ENCODE measurements around the gene GRIP2. TPM values are rescaled to one million over a fixed set of nuclear protein-coding genes. Genes with fewer than 3 reads are reported as not detected.

Gene GRIP2
- total RNA-seq, 1 donor from 2014 or later, result 8.9 TPM

GRCh38 chr3:14459787-14460186 is 80.4 kb downstream of the GRIP2 start:
- Histone ChIP-seq H3K9ac (ENCODE audit: low read depth in 1 of 3, low read length in 3 of 3) (peak overlapping the region in 1 of 3 donors; percentile 70), H3K9me3 (ENCODE audit: control insufficient read depth in 3 of 3, low read length in 3 of 3) (no peaks in the 10 kb centered on the region), H3K4me1 (ENCODE audit: control insufficient read depth in 3 of 3, insufficient read depth in 3 of 3, low read length in 3 of 3) (peaks cover 26 to 39% (median 32%) of the 10 kb centered on the region in 3 donors), H3K4me3 (ENCODE audit: low read length in 3 of 3) (no peak overlapping the region), H3K27ac (ENCODE audit: low read depth, low read length) (no peak overlapping the region), H3K27me3 (ENCODE audit: control insufficient read depth in 3 of 3, insufficient read depth in 3 of 3, low read length in 3 of 3) (peaks cover 0 to 2% (median 0%) of the 10 kb centered on the region in 3 donors), H3K36me3 (ENCODE audit: control insufficient read depth in 3 of 3, insufficient read depth in 3 of 3, low read length in 3 of 3) (peaks cover 16 to 40% (median 30%) of the 10 kb centered on the region in 3 donors)

GRCh38 chr3:14459384-14459783 is 80.8 kb downstream of the GRIP2 start:
- Histone ChIP-seq H3K9me3 (ENCODE audit: control insufficient read depth in 3 of 3, low read length in 3 of 3) (no peaks in the 10 kb centered on the region), H3K4me1 (ENCODE audit: control insufficient read depth in 3 of 3, insufficient read depth in 3 of 3, low read length in 3 of 3) (peaks cover 30 to 43% (median 36%) of the 10 kb centered on the region in 3 donors), H3K27ac (ENCODE audit: low read depth, low read length) (no peak overlapping the region), H3K27me3 (ENCODE audit: control insufficient read depth in 3 of 3, insufficient read depth in 3 of 3, low read length in 3 of 3) (peaks cover 0 to 2% (median 0%) of the 10 kb centered on the region in 3 donors), H3K4me3 (ENCODE audit: low read length in 3 of 3) (no peak overlapping the region), H3K9ac (ENCODE audit: low read depth in 1 of 3, low read length in 3 of 3) (no peak overlapping the region), H3K36me3 (ENCODE audit: control insufficient read depth in 3 of 3, insufficient read depth in 3 of 3, low read length in 3 of 3) (peaks cover 13 to 36% (median 26%) of the 10 kb centered on the region in 3 donors)

- H3K4me1 ChIP-seq (ENCODE audit: control insufficient read depth in 3 of 3, insufficient read depth in 3 of 3, low read length in 3 of 3), result peaks cover 37 to 50% (median 43%) of the 10 kb centered on the region in 3 donors
- no peak overlapping the region for H3K27ac ChIP-seq (ENCODE audit: low read depth, low read length)
- H3K36me3 ChIP-seq (ENCODE audit: control insufficient read depth in 3 of 3, insufficient read depth in 3 of 3, low read length in 3 of 3), result peaks cover 10 to 30% (median 19%) of the 10 kb centered on the region in 3 donors
- H3K27me3 ChIP-seq (ENCODE audit: control insufficient read depth in 3 of 3, insufficient read depth in 3 of 3, low read length in 3 of 3), result peaks cover 0 to 2% (median 0%) of the 10 kb centered on the region in 3 donors
- no peak overlapping the region for H3K4me3 ChIP-seq (ENCODE audit: low read length in 3 of 3)
- H3K9ac ChIP-seq (ENCODE audit: low read depth in 1 of 3, low read length in 3 of 3), result no peak overlapping the region
- no peaks in the 10 kb centered on the region for H3K9me3 ChIP-seq (ENCODE audit: control insufficient read depth in 3 of 3, low read length in 3 of 3)
Measured at GRCh38 chr3:14458434-14459275, 81.5 kb downstream of the GRIP2 start.

- no peak overlapping the region for H3K4me3 ChIP-seq (ENCODE audit: low read length in 3 of 3)
- H3K4me1 ChIP-seq (ENCODE audit: control insufficient read depth in 3 of 3, insufficient read depth in 3 of 3, low read length in 3 of 3), result peaks cover 44 to 57% (median 49%) of the 10 kb centered on the region in 3 donors
- no peaks in the 10 kb centered on the region for H3K9me3 ChIP-seq (ENCODE audit: control insufficient read depth in 3 of 3, low read length in 3 of 3)
- H3K27ac ChIP-seq (ENCODE audit: low read depth, low read length), result no peak overlapping the region
- H3K9ac ChIP-seq (ENCODE audit: low read depth in 1 of 3, low read length in 3 of 3), result no peak overlapping the region
- peaks cover 6 to 25% (median 17%) of the 10 kb centered on the region in 3 donors for H3K36me3 ChIP-seq (ENCODE audit: control insufficient read depth in 3 of 3, insufficient read depth in 3 of 3, low read length in 3 of 3)
- peaks cover 0 to 2% (median 0%) of the 10 kb centered on the region in 3 donors for H3K27me3 ChIP-seq (ENCODE audit: control insufficient read depth in 3 of 3, insufficient read depth in 3 of 3, low read length in 3 of 3)
Measured at GRCh38 chr3:14457999-14458398, 82.1 kb downstream of the GRIP2 start.

GRCh38 chr3:14457481-14457880 is 82.7 kb downstream of the GRIP2 start:
- H3K27ac ChIP-seq (ENCODE audit: low read depth, low read length), result no peak overlapping the region
- H3K36me3 ChIP-seq (ENCODE audit: control insufficient read depth in 3 of 3, insufficient read depth in 3 of 3, low read length in 3 of 3), result peaks cover under 1 to 20% (median 12%) of the 10 kb centered on the region in 3 donors
- H3K27me3 ChIP-seq (ENCODE audit: control insufficient read depth in 3 of 3, insufficient read depth in 3 of 3, low read length in 3 of 3), result peaks cover 0 to 2% (median 0%) of the 10 kb centered on the region in 3 donors

GRCh38 chr3:14456794-14457193 is 83.3 kb downstream of the GRIP2 start:
- H3K27ac ChIP-seq (ENCODE audit: low read depth, low read length), result no peak overlapping the region
- peaks cover 0 to 19% (median 7%) of the 10 kb centered on the region in 3 donors for H3K36me3 ChIP-seq (ENCODE audit: control insufficient read depth in 3 of 3, insufficient read depth in 3 of 3, low read length in 3 of 3)
- no peaks in the 10 kb centered on the region for H3K9me3 ChIP-seq (ENCODE audit: control insufficient read depth in 3 of 3, low read length in 3 of 3)
- no peak overlapping the region for H3K4me3 ChIP-seq (ENCODE audit: low read length in 3 of 3)
- H3K27me3 ChIP-seq (ENCODE audit: control insufficient read depth in 3 of 3, insufficient read depth in 3 of 3, low read length in 3 of 3), result peaks cover 0 to 2% (median 0%) of the 10 kb centered on the region in 3 donors
- peaks cover 54 to 63% (median 60%) of the 10 kb centered on the region in 3 donors for H3K4me1 ChIP-seq (ENCODE audit: control insufficient read depth in 3 of 3, insufficient read depth in 3 of 3, low read length in 3 of 3)
- H3K9ac ChIP-seq (ENCODE audit: low read depth in 1 of 3, low read length in 3 of 3), result no peak overlapping the region

More at GRCh38 chr3:14457481-14457880, 82.7 kb downstream of the GRIP2 start:
- peaks cover 47 to 61% (median 55%) of the 10 kb centered on the region in 3 donors for H3K4me1 ChIP-seq (ENCODE audit: control insufficient read depth in 3 of 3, insufficient read depth in 3 of 3, low read length in 3 of 3)
- no peak overlapping the region for H3K4me3 ChIP-seq (ENCODE audit: low read length in 3 of 3)
- no peak overlapping the region for H3K9ac ChIP-seq (ENCODE audit: low read depth in 1 of 3, low read length in 3 of 3)
- no peaks in the 10 kb centered on the region for H3K9me3 ChIP-seq (ENCODE audit: control insufficient read depth in 3 of 3, low read length in 3 of 3)

GRCh38 chr3:14455571-14456317 is 84.4 kb downstream of the GRIP2 start:
- Histone ChIP-seq H3K4me3 (ENCODE audit: low read length in 3 of 3) (no peak overlapping the region), H3K27me3 (ENCODE audit: control insufficient read depth in 3 of 3, insufficient read depth in 3 of 3, low read length in 3 of 3) (peaks cover 0 to 2% (median 0%) of the 10 kb centered on the region in 3 donors), H3K9me3 (ENCODE audit: control insufficient read depth in 3 of 3, low read length in 3 of 3) (no peaks in the 10 kb centered on the region), H3K9ac (ENCODE audit: low read depth in 1 of 3, low read length in 3 of 3) (peak overlapping the region in 1 of 3 donors; percentile 10), H3K27ac (ENCODE audit: low read depth, low read length) (no peak overlapping the region), H3K36me3 (ENCODE audit: control insufficient read depth in 3 of 3, insufficient read depth in 3 of 3, low read length in 3 of 3) (peaks cover 5 to 21% (median 11%) of the 10 kb centered on the region in 3 donors), H3K4me1 (ENCODE audit: control insufficient read depth in 3 of 3, insufficient read depth in 3 of 3, low read length in 3 of 3) (peaks cover 48 to 62% (median 56%) of the 10 kb centered on the region in 3 donors)

GRCh38 chr3:14454639-14455310 is 85.4 kb downstream of the GRIP2 start:
- Histone ChIP-seq H3K9me3 (ENCODE audit: control insufficient read depth in 3 of 3, low read length in 3 of 3) (no peaks in the 10 kb centered on the region), H3K9ac (ENCODE audit: low read depth in 1 of 3, low read length in 3 of 3) (peak overlapping the region; percentile 32 to 83 (median 71)), H3K27ac (ENCODE audit: low read depth, low read length) (peak overlapping the region; percentile 92), H3K27me3 (ENCODE audit: control insufficient read depth in 3 of 3, insufficient read depth in 3 of 3, low read length in 3 of 3) (peaks cover 0 to 2% (median 0%) of the 10 kb centered on the region in 3 donors), H3K4me3 (ENCODE audit: low read length in 3 of 3) (no peak overlapping the region), H3K36me3 (ENCODE audit: control insufficient read depth in 3 of 3, insufficient read depth in 3 of 3, low read length in 3 of 3) (peaks cover 5 to 23% (median 14%) of the 10 kb centered on the region in 3 donors), H3K4me1 (ENCODE audit: control insufficient read depth in 3 of 3, insufficient read depth in 3 of 3, low read length in 3 of 3) (peaks cover 41 to 56% (median 49%) of the 10 kb centered on the region in 3 donors)

GRCh38 chr3:14453876-14454638 is 86.1 kb downstream of the GRIP2 start:
- H3K36me3 ChIP-seq (ENCODE audit: control insufficient read depth in 3 of 3, insufficient read depth in 3 of 3, low read length in 3 of 3), result peaks cover 6 to 20% (median 13%) of the 10 kb centered on the region in 3 donors
- H3K4me3 ChIP-seq (ENCODE audit: low read length in 3 of 3), result peak overlapping the region in 1 of 3 donors; percentile 18
- H3K27me3 ChIP-seq (ENCODE audit: control insufficient read depth in 3 of 3, insufficient read depth in 3 of 3, low read length in 3 of 3), result peaks cover 0 to 2% (median 0%) of the 10 kb centered on the region in 3 donors
- H3K9ac ChIP-seq (ENCODE audit: low read depth in 1 of 3, low read length in 3 of 3), result peak overlapping the region; percentile 65 to 83 (median 71)
- peak overlapping the region; percentile 92 for H3K27ac ChIP-seq (ENCODE audit: low read depth, low read length)
- peaks cover 41 to 56% (median 49%) of the 10 kb centered on the region in 3 donors for H3K4me1 ChIP-seq (ENCODE audit: control insufficient read depth in 3 of 3, insufficient read depth in 3 of 3, low read length in 3 of 3)
- no peaks in the 10 kb centered on the region for H3K9me3 ChIP-seq (ENCODE audit: control insufficient read depth in 3 of 3, low read length in 3 of 3)

Measured in skeletal muscle tissue (tissue), 4 donors.